ENCODE data around the gene SLC25A21. TPM values are rescaled to one million over a fixed set of nuclear protein-coding genes. Genes with fewer than 3 reads are reported as not detected.

Gene SLC25A21
- total and polyA plus RNA-seq, 10 of the 15 experiments (the other 5 are each of a cell fraction or from before 2014, with no cell fraction given) = 0.06 to 0.72 (median 0.17) TPM; not detected in 3

DNA sequence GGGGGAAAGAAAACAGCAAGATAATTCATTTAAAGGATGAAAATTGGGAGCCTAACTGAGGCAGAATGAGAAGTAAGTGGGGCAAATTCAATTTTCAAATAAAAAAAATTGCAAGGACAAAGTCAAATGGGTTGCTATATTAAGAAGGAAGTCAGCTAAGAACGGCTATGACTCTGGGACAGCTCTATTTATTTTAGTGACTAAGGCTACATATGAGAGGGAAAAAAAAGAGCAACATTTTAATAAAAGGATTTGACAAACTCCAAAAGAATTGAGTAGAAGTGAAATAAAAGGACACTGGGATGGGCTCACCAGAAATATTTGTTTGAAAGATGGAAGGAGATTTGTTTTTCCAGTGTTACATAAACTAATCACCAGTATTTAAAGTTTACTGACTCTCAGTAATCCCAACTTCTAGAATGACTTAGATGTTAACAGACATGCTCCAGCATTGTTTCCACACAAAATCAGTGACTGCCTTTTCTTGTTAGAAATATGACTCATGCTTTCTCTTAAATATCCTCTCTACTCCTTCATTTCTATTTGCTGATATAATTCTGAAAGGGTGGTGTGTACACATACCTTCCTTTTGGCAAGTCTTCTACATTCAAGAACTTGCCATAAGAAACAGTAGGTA, 198.5 kb downstream of the SLC25A21 start:
- WGBS (ENCODE audit: insufficient coverage, insufficient replicate concordance, low lambda C conversion rate, missing lambda C conversion rate) = 7% methylated on average over 1 of the region's 1 CpG
- BruUV-seq (replicated peaks) = no TSS peak
- Histone ChIP-seq H3K27me3 (replicated peaks in 1 of 2; ENCODE audit: control insufficient read depth in 2 of 2, insufficient read depth in 2 of 2, low read length in 1 of 2) (no peaks in the 10 kb centered on the region), H3K9me3 (replicated peaks; ENCODE audit: control insufficient read depth, insufficient read depth, low read length) (no peaks in the 10 kb centered on the region), H3K79me2 (ENCODE audit: control insufficient read depth, insufficient read depth, low read length) (no peaks in the 10 kb centered on the region), H3K27ac (ENCODE audit: control insufficient read depth, insufficient read depth) (no peak overlapping the region), H2AFZ (ENCODE audit: control insufficient read depth, low read depth, low read length) (no peak overlapping the region), H4K20me1 (ENCODE audit: control insufficient read depth, insufficient read depth) (no peaks in the 10 kb centered on the region), H3K4me1 (ENCODE audit: control insufficient read depth, insufficient read depth, low read length) (no peaks in the 10 kb centered on the region), H3K4me2 (ENCODE audit: control insufficient read depth, insufficient read depth) (no peak overlapping the region), H3K4me3 (no peak overlapping the region), H3K9ac (ENCODE audit: control insufficient read depth, insufficient read depth, low read length) (no peak overlapping the region), H3K36me3 (ENCODE audit: control insufficient read depth in 2 of 2, insufficient read depth in 2 of 2, low read length in 1 of 2) (no peaks in the 10 kb centered on the region)
- ChIA-PET POLR2A (no interaction called here), SMC1A (ENCODE audit: uncharacterized antibody, unreplicated experiment) (no interaction called here), RAD21 (ENCODE audit: unreplicated experiment) (no interaction called here), CTCF (no interaction called here)
- FAIRE-seq (no peak), DNase-seq (ENCODE audit: low read depth, low spot score) (no peak), ATAC-seq (no peak)
- intact Hi-C loops (cut with micrococcal nuclease; ENCODE audit: unreplicated experiment) = no loop called here
- no peak for TF ChIP-seq ZNF384 (IDR thresholded peaks at IDR 0.05; ENCODE audit: borderline replicate concordance, low read depth, low read length)
- TF ChIP-seq, protein P1, sequence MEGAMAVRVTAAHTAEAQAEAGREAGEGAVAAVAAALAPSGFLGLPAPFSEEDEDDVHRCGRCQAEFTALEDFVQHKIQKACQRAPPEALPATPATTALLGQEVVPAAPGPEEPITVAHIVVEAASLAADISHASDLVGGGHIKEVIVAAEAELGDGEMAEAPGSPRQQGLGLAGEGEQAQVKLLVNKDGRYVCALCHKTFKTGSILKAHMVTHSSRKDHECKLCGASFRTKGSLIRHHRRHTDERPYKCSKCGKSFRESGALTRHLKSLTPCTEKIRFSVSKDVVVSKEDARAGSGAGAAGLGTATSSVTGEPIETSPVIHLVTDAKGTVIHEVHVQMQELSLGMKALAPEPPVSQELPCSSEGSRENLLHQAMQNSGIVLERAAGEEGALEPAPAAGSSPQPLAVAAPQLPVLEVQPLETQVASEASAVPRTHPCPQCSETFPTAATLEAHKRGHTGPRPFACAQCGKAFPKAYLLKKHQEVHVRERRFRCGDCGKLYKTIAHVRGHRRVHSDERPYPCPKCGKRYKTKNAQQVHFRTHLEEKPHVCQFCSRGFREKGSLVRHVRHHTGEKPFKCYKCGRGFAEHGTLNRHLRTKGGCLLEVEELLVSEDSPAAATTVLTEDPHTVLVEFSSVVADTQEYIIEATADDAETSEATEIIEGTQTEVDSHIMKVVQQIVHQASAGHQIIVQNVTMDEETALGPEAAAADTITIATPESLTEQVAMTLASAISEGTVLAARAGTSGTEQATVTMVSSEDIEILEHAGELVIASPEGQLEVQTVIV (IDR thresholded peaks at IDR 0.05; ENCODE audit: borderline replicate concordance, partially characterized antibody) = no peak
- TF ChIP-seq SKIL (IDR thresholded peaks at IDR 0.05; ENCODE audit: low read depth, poor library complexity, severe bottlenecking) = no peak
- no peak for TF ChIP-seq NR2C2 (IDR thresholded peaks at IDR 0.05; ENCODE audit: borderline replicate concordance, control insufficient read depth, insufficient read length, low read depth)
- TF ChIP-seq, protein P2, sequence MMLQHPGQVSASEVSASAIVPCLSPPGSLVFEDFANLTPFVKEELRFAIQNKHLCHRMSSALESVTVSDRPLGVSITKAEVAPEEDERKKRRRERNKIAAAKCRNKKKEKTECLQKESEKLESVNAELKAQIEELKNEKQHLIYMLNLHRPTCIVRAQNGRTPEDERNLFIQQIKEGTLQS (IDR thresholded peaks at IDR 0.05; ENCODE audit: borderline replicate concordance, extremely low read depth, low read depth, low read length) = no peak
- in situ Hi-C loops (cut with MboI) = no loop called here

Data from GM12878 (cell line).